Stimulated activated CD8-positive, alpha-beta memory T cell treated with anti-CD3 and anti-CD28 coated beads, Interleukin-7, amount 100 ng/mL, for 1 hour (primary cell): ENCODE data around the gene SMARCE1.
A peak's percentile ranks its signal among the peaks of the same experiment; 100 is the strongest.
"Not testable (repeated sequence)": the region's sequence is repeated elsewhere in the genome, so short reads cannot be mapped to it uniquely, and the experiment has no call there.

ENCODE experiments used
- DNase-seq, 2 donors: peaks; one replicate each; pipeline ENCODE4 v3.0.0-alpha.2; 2020; ENCODE audit warnings: low read depth in 2 of 2

Gene SMARCE1

DNA sequence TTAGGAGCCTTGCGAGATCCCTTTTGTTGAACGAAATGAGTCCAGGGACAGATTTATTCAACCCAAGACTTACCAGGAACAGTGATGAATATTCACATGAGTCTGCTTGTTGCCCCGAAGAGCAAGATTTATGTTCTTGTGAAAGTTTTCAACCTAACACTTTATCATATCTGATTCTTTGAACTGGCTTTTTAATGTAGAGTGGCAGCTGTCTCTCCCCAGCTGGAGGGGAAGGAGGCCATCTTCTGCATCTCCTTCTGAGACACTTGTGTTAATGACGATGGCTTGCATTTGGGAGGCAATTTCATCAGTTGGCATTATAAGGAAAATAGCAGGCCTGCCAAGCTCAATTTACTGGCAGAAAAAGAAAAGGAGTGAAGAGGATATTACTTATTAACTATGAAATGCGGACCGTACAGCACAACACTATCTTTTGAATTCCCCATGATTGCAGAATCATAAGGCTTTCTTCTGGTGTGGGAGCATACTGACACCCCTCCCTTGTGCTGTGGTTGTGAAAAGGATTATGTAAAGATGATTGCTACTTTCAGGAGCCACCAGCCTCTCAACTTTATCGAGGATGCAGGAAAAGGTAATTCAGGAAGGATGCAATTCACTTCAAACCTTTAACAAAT, 35.7 kb downstream of the SMARCE1 start:
- DNase-seq = no peak

GRCh38 chr17:40610359-40610758, 37.3 kb downstream of the SMARCE1 start:
- DNase-seq = no peak

DNA sequence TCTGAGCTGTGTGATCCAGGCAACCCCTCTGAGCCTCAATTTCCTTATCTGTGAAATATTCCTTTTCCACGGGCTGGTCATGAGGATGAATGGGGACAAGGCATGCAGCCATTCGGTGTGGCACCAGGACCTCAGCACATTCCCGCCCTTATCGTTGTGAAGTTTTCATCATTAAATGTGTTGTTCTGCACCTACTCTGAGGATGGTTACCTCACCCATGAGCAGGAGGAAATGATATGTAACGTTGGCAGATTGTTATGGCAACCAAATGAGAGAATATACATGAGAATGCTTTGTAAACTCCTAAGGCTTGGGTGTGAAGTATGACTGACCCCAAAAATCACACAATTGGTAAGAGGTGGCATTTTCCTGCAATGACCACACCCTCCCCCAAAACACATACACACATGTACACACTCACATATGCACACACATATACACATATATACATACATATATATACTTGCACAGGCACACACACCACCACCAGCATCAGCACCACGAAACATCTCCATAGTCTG, 39.5 kb downstream of the SMARCE1 start:
- DNase-seq = no peak

DNA sequence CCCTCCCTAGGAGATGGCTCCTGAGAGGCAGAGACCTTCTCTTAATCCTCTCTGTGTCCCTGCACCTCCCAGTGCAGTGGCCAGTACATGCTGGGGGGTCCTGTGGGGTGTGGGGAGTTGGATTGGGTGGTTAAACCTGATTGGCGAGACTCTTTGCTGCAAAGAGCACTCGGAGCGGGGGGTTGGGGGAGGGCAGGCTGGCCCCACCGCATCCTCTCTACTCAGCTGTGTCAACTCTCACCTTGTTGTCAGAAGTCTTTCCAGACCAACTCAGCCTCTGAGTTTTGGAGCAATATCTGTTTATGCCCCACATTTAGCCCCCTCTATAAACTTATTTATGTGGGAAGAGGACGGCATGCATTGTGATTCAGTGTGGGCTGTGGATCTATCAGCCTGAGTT, 40.0 kb downstream of the SMARCE1 start:
- DNase-seq = no peak

- DNase-seq = no peak
These were observed 40.9 kb downstream of the SMARCE1 start for GRCh38 chr17:40606548-40607353.

DNA sequence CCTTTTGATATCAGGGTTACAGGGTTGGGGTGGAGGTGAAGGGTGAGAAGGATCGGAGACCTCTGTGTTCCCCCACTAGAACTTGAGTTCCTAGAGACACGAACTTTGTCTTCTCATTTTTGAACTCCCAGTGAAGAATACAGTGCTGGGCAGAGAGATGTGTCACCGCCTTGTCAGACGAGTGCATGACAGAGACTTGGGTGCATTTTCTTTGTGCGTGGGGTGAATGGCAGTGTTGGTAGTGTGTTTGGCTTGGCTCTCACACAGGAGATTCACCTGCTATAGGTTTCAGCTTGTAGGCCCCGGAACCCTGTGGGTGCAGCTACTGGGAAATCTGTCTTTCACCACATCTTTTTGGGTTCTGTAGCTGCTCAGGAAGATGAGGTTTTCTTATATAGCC, 42.3 kb downstream of the SMARCE1 start:
- peak in 1 of 2 donors; percentile 28 for DNase-seq

DNA sequence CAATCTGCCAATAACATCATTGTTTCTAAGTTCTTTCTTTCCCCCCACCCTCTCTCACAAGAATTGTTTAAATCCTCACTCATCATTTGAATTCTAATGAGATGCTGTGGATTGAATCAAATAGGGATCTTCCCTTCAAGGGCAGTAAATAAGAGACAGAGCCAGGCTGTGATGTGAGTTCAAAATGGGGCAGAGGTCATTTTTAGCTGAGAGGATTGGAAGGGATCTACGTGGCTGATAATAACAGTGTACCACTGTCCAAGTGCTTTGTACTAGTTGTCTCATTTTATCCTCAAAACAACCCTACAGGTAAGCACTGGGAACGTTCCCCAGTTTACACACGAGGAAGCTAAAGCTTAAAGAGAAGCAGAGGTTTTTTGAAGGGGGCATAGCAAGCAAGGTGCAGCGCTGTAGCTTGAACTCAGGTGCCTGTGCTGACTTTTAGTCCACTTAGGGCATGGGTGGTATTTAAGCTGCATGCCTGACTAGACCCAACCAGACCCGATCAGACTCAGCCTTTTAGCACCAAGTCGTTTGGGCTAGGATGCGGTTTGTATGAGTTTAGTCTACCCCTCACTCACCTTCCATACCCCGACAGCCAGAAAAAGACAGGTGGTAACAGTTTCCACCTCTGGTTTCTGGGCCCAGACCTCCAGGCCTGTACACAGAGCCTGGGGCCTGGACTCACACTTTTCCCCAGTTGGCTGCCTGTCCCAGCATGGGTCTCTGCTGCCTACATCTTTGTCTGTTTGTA, 43.1 kb downstream of the SMARCE1 start:
- DNase-seq = no peak

DNA sequence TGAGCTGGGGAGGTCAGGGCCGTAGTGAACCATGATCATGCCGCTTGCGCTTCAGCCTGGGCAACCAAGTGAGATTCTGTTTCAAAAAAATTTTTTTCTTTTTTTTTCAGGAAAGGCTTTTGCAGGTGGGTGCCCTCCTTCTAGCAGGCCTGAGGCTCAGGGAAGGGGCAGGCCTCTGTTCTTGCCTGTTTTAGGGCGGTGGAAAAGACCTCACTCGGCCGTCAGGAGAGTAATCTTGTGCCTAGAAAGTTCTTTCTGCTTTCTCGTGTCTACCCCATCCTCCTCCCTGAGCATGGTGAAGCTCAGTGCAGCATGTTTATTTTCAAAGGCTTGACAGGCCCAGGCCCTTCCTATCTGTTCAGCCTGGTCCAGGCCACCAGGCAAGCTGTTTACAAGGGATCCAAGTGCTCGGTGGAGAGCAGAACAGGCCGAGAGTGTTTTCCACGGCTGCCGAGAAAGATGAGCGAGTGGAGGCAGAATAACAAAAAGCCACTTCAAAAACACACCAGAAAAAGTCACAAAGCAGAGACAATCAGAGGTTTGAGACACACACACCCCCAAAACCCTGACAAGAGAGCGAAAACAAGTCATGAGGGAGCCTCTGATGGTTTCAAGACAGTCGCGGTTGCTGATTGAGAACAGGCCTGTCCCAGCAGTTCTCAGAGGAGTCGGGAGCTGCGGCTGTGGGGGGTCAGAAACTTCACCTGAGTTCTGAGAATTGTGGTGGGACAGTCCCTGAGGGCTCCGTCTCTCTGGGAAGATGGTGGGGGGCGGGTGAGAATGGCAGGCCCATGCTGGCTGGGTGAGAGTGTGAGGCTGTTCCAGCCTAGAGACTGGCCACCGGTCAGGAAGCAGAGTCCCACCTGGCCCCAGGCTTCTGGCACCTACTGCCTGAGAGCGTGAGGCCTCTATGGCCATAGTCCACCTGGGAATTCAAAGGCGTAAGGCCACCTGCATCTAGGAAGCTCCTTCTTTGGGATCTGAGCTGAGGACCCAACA, 44.9 kb downstream of the SMARCE1 start:
- peak in 1 of 2 donors; percentile 41 for DNase-seq

- DNase-seq = no peak
These were observed 47.1 kb downstream of the SMARCE1 start for GRCh38 chr17:40600486-40601046.

GRCh38 chr17:40599468-40599763, 48.2 kb downstream of the SMARCE1 start:
- DNase-seq = no peak

DNA sequence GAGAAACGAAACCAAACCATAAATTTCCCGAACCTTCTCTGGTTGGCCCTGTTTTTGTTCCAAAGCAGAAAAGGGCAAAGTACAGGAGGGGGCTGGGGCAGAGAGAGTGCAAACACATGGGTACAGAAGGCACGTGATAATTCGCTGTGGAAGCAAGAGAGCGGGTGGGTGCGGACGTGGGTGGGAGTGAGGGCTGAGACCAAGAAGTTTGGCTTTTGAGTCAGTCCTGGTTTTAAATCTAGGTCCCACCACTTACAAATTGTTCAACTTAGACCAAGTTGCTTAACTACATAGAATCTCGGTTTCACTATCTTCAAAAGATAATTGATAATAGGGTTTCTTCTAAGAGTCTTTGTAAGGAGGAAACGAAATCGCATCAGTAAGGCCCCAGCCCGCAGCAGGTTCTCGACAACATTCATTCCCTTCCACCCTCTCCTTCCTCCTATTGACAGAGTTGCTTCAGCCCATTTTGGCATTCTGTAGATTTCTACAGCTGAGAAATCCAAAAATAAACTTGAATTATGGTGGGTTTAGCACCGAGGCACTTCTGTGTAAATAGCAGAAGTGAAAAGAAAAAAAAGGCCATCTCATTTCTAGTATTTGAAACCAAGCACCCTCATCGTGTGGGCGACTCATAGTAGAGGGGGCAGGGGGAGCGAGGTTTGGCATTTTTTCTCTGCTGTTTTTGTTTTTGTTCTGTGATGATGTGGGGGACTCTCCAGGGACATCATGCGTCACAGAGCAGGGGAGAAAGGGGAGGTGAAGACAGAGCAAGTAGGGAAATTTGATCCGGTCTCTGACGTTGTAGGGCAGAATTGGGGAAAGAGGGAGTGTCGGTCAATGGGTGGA, 48.8 kb downstream of the SMARCE1 start:
- peak in 1 of 2 donors; percentile 28 for DNase-seq

GRCh38 chr17:40598301-40598618, 49.4 kb downstream of the SMARCE1 start:
- DNase-seq = no peak

GRCh38 chr17:40597556-40598300, 49.9 kb downstream of the SMARCE1 start:
- DNase-seq = no peak

DNA sequence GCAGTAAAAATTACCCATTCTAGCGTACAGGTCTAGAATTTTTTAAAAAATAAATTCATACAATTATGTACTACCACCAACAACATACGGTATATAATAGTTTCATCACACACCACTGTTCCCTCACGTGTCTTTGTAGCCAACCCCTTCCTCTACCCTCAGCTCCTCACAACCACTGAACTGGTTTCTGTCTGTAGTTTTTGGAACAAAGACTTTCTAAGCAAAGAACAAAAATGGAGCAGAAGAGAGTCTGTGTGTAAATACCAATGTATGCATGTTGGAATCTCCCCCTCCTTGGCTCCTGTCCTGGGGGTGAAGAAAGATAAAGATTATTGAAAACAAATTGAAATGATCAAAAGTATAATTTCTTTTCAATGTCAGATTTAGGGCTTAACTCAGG, 50.5 kb downstream of the SMARCE1 start:
- no peak for DNase-seq

DNA sequence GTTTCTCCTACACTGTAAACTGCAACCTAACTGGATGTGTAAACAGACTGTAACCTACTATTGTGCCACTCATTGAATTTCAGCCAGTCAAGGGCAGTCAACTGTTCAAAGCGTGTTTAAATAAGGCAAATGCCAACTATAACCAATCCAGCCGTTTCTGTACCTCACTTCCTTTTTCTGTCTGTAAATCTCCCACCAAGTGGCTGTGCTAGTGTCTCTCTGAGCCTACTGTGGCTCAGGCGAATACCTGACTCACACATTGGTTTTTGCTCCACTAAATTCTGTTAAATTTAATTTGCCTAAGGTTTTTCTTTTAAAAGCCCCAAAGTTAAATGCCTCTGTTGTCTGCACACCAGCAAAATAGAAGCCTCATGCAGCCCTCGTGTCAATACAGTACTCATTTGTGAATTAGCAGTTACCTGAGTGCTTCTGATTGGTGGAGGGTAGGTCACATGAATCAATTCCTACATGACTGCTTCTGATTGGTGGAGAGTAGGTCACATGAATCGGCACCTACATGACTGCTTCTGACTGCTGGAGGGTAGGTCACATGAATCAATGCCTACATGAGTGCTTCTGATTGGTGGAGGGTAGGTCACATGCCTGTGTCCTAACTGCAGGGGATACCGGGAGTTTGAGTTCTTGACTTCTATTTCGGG, 51.2 kb downstream of the SMARCE1 start:
- DNase-seq = no peak

GRCh38 chr17:40590742-40591141, 56.9 kb downstream of the SMARCE1 start:
- no peak for DNase-seq

DNA sequence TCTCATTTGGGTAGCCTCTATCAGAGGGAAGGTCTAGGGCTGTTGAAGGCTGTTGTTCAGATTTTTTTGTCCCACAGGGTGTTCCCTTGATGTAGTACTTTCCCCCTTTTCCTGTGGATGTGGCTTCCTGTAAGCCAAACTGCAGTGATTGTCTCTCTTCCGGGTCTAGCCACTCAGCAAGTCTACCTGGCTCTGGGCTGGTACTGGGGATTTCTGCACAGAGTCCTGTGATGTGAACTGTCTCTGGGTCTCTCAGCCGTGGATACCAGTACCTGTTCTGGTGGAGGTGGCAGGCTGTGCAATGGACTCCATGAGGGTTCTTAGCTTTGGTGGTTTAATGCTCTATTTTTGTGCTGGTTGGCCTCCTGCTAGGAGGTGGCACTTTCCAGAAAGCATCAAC, 59.1 kb downstream of the SMARCE1 start:
- no peak for DNase-seq

GRCh38 chr17:40586264-40586663, 61.4 kb downstream of the SMARCE1 start:
- DNase-seq = not testable (repeated sequence)

DNA sequence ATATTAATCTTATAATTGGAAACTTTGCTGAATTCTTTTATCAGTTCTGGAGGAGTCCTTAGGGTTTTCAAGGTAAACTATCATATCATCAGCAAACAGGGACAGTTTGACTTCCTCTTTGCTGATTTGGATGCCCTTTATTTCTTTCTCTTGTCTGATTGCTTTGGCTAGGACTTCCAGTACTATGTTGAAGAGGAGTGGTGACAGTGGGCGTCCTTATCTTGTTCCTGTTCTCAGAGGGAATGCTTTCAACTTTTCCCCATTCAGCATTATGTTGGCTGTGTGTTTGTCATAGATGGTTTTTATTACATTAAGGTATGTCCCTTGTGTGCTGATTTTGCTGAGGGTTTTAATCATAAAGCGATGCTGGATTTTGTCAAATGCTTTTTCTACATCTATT, 62.7 kb downstream of the SMARCE1 start:
- DNase-seq = not testable (repeated sequence)
